WTC11 (cell line): Measurements from ENCODE around the gene ZBTB20.

Experiments
- CREM ChIP-seq: sonication (generic); formaldehyde crosslinking; IDR thresholded peaks from 2 replicates; pipeline ENCODE4 v1.8.1; 2022; ENCODE audit warnings: mild to moderate bottlenecking, missing genetic modification reagents, moderate library complexity
- JUN ChIP-seq: sonication (generic); formaldehyde crosslinking; IDR thresholded peaks from 2 replicates; pipeline ENCODE4 v1.8.0; 2023; ENCODE audit warnings: mild to moderate bottlenecking, missing genetic modification reagents
- NFYB ChIP-seq: sonication (generic); formaldehyde crosslinking; conservative IDR thresholded peaks from 2 replicates; pipeline ENCODE4 v1.8.0; 2022; ENCODE audit warnings: low read depth, missing genetic modification reagents
- NR2C2 ChIP-seq: sonication (generic); formaldehyde crosslinking; IDR thresholded peaks from 2 replicates; pipeline ENCODE4 v1.8.0; 2022; ENCODE audit warnings: mild to moderate bottlenecking, missing genetic modification reagents
- TCF7 ChIP-seq: sonication (generic); formaldehyde crosslinking; IDR thresholded peaks from 2 replicates; pipeline ENCODE4 v1.8.0; 2022; ENCODE audit warnings: mild to moderate bottlenecking, low read depth, missing genetic modification reagents, moderate library complexity
- TP53 ChIP-seq: sonication (generic); formaldehyde crosslinking; IDR thresholded peaks from 2 replicates; pipeline ENCODE4 v1.8.1; 2023; ENCODE audit warnings: mild to moderate bottlenecking, missing genetic modification reagents
- ZBTB43 ChIP-seq: sonication (generic); formaldehyde crosslinking; IDR thresholded peaks from 2 replicates; pipeline ENCODE4 v1.8.1; 2023; ENCODE audit warnings: mild to moderate bottlenecking, missing genetic modification reagents
- TF ChIP-seq, protein P1 (sequence below): sonication (generic); formaldehyde crosslinking; IDR thresholded peaks from 2 replicates; pipeline ENCODE4 v1.8.1; 2023; ENCODE audit warnings: mild to moderate bottlenecking, moderate library complexity, missing genetic modification reagents
- TF ChIP-seq, protein P2 (sequence below): fragments of 200-600 bp; IDR thresholded peaks from 2 replicates; pipeline ENCODE4 v1.8.0; 2022; ENCODE audit warnings: antibody characterized with exemption

DNA sequence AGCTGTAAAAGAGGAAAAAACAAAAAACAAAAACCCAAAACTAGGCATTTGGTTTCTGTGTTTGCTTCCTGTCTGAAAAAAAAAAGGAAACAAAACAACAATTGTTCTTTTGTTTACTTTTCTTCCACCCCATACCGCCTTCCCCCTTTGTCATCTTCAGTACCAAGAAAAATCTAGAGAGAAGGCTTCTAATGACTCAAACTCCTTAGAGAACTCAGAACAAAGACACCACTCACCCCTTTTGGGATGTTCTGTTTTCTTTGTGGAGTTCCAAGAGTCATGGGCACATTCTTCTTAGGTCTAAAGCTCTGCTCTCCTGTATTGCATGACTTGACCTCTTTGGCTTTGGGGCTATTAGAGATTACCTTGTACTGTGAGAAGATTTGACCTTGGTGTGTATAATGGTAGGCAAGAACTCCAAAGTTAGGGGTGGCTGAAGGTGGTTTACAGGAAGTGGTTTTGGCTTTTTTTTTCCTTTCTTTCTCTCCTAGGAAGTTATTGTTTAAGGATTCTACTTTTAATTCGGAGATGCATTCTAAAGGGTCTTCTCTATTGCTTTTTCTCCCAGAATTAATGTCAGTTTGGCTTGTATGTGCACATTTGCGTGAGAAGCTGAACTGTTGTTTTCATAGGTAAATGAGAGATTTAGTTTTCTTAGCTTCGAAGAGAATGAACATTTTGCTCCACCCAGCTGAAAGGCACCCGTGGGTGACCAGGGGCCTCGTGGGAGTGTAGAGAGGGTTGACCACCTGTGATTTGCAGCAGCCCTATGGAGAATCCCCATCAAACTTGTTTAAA lies 39.5 kb upstream of the ZBTB20 start:
- TF ChIP-seq JUN (CRISPR knock-in tag) (no peak), CREM (no peak), TP53 (no peak), ZBTB43 (CRISPR knock-in tag) (no peak), TCF7 (no peak), NR2C2 (CRISPR knock-in tag) (no peak), NFYB (CRISPR knock-in tag) (no peak)
- TF ChIP-seq, protein P1, sequence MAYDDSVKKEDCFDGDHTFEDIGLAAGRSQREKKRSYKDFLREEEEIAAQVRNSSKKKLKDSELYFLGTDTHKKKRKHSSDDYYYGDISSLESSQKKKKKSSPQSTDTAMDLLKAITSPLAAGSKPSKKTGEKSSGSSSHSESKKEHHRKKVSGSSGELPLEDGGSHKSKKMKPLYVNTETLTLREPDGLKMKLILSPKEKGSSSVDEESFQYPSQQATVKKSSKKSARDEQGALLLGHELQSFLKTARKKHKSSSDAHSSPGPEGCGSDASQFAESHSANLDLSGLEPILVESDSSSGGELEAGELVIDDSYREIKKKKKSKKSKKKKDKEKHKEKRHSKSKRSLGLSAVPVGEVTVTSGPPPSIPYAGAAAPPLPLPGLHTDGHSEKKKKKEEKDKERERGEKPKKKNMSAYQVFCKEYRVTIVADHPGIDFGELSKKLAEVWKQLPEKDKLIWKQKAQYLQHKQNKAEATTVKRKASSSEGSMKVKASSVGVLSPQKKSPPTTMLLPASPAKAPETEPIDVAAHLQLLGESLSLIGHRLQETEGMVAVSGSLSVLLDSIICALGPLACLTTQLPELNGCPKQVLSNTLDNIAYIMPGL = no peak
- TF ChIP-seq, protein P2, sequence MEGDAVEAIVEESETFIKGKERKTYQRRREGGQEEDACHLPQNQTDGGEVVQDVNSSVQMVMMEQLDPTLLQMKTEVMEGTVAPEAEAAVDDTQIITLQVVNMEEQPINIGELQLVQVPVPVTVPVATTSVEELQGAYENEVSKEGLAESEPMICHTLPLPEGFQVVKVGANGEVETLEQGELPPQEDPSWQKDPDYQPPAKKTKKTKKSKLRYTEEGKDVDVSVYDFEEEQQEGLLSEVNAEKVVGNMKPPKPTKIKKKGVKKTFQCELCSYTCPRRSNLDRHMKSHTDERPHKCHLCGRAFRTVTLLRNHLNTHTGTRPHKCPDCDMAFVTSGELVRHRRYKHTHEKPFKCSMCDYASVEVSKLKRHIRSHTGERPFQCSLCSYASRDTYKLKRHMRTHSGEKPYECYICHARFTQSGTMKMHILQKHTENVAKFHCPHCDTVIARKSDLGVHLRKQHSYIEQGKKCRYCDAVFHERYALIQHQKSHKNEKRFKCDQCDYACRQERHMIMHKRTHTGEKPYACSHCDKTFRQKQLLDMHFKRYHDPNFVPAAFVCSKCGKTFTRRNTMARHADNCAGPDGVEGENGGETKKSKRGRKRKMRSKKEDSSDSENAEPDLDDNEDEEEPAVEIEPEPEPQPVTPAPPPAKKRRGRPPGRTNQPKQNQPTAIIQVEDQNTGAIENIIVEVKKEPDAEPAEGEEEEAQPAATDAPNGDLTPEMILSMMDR = no peak
